GM21737 (cell line): ENCODE results near the gene ULK3.

ENCODE experiments used
- ATAC-seq: cut with Tn5 transposase; IDR thresholded peaks from one replicate; pipeline ENCODE4 v1.9.1; 2021; ENCODE audit warnings: mild to moderate bottlenecking, moderate library complexity; ENCODE audit not compliant: unreplicated experiment

ULK3 gene

GRCh38 chr15:74824976-74825375, 18.0 kb downstream of the ULK3 start:
- no peak for ATAC-seq

- ATAC-seq = no peak
Measured at GRCh38 chr15:74823324-74823723, 19.6 kb downstream of the ULK3 start.

- no peak for ATAC-seq
Measured at GRCh38 chr15:74822233-74822632, 20.7 kb downstream of the ULK3 start.

- ATAC-seq = no peak
Measured at GRCh38 chr15:74821790-74822158, 21.2 kb downstream of the ULK3 start.

- ATAC-seq = no peak
Measured at GRCh38 chr15:74821091-74821789, 21.7 kb downstream of the ULK3 start.

GRCh38 chr15:74820056-74820455, 22.9 kb downstream of the ULK3 start:
- ATAC-seq = no peak

GRCh38 chr15:74817370-74817737, 25.6 kb downstream of the ULK3 start:
- no peak for ATAC-seq

- no peak for ATAC-seq
Measured at GRCh38 chr15:74816624-74817369, 26.2 kb downstream of the ULK3 start.

GRCh38 chr15:74815961-74816360, 27.0 kb downstream of the ULK3 start:
- no peak for ATAC-seq

- no peak for ATAC-seq
Measured at GRCh38 chr15:74815121-74815934, 27.6 kb downstream of the ULK3 start.

- no peak for ATAC-seq
Measured at GRCh38 chr15:74812533-74812932, 30.4 kb downstream of the ULK3 start, which contains the start of gene LMAN1L. Gene LMAN1L, plus strand, starts transcription at chr15:74812835. Its CDS starts 20 bp downstream, at chr15:74812855.

- no peak for ATAC-seq
Measured at GRCh38 chr15:74809956-74810355, 33.0 kb downstream of the ULK3 start.

- ATAC-seq = no peak
Measured at GRCh38 chr15:74809242-74809641, 33.7 kb downstream of the ULK3 start.

GRCh38 chr15:74808840-74809229, 34.1 kb downstream of the ULK3 start:
- no peak for ATAC-seq

- no peak for ATAC-seq
Measured at GRCh38 chr15:74808078-74808839, 34.7 kb downstream of the ULK3 start.

GRCh38 chr15:74807282-74807681, 35.7 kb downstream of the ULK3 start:
- ATAC-seq = no peak

- no peak for ATAC-seq
Measured at GRCh38 chr15:74804935-74805334, 38.0 kb downstream of the ULK3 start.

GRCh38 chr15:74802862-74803447, 40.0 kb downstream of the ULK3 start:
- no peak for ATAC-seq

- no peak for ATAC-seq
Measured at GRCh38 chr15:74802290-74802689, 40.7 kb downstream of the ULK3 start.

GRCh38 chr15:74801311-74801997, 41.5 kb downstream of the ULK3 start:
- no peak for ATAC-seq
